Measurements from ENCODE around the gene RPS19BP1.

RPS19BP1 gene

GRCh38 chr22:39530116-39530515 is 2.4 kb downstream of the RPS19BP1 start:
- no peak for TF ChIP-seq CTCF (IDR thresholded peaks at IDR 0.05; ENCODE audit: insufficient read depth, low read length, poor library complexity, severe bottlenecking)
- Histone ChIP-seq H3K36me3 (ENCODE audit: control insufficient read depth, insufficient read depth, low read length) (peaks cover 7% of the 10 kb centered on the region), H3K27me3 (replicated peaks; ENCODE audit: control insufficient read depth, insufficient read depth, low read length) (no peaks in the 10 kb centered on the region), H3K4me3 (replicated peaks; ENCODE audit: low read depth, low read length) (peak overlapping the region; percentile 32)
- no peak for DNase-seq (ENCODE audit: extremely low read depth, insufficient read length)

DNA sequence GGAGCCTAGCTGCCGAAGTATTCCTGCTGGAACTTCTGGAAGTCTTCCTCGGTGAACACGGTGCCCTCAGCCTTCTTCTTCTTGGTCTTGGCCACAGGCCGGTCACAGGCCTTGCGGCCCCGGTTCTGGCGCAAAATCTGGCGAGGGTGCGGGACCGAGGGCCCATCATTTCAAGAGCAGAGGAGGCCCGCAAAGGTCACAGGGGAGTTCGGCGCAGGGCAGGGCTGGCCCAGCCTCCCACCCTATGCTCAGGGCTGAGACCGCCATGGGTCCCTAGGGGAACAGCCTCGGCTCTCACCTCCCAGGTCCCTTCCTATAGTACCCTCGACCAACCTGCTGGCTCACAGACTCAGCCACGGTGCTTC is 3.1 kb downstream of the RPS19BP1 start:
- Histone ChIP-seq H3K4me3 (replicated peaks; ENCODE audit: low read depth, low read length) (peak overlapping the region; percentile 32), H3K27me3 (replicated peaks; ENCODE audit: control insufficient read depth, insufficient read depth, low read length) (no peaks in the 10 kb centered on the region), H3K36me3 (ENCODE audit: control insufficient read depth, insufficient read depth, low read length) (peaks cover 10% of the 10 kb centered on the region)
- TF ChIP-seq CTCF (IDR thresholded peaks at IDR 0.05; ENCODE audit: insufficient read depth, low read length, poor library complexity, severe bottlenecking): no peak
- no peak for DNase-seq (ENCODE audit: extremely low read depth, insufficient read length)

DNA sequence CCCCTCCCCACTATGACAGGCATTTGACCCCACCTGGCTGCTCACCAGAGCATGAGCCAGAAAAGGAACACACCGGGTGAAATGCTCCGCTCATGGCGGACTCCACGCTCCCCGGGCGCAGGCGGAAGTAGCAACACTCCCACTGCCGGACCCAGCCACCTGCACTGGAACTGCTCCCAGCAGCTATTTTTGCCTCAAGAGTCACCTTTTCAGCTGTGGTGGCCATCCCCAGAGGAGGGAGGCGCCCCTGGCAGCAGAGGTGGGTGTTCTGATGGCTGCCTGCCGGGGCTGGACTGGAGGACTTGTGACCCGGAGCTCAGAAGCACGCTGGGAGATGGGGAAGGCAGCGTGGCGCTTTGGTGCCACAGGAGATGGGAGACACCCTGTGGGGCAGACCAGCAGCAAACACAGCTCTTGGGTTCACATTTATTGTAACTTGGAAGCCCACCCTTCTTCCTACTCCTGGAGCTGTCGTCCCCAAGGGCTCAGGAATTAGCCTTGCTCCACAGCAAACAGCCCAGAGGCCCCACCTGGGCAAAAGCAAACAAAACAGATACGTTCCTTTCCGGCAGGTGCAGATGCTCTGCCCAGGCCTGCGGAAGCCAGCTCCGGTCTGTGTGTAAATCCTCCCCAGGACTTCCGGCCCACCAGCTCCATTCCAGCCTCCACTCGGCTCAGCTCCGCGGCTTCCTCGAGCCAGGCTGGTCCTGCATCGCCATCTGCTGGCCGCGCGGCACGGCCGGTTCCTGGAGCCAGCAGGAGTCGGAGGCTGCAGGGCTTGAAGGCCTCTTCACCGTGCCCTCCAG is 3.7 kb downstream of the RPS19BP1 start:
- peak; percentile 99 for TF ChIP-seq CTCF (IDR thresholded peaks at IDR 0.05; ENCODE audit: insufficient read depth, low read length, poor library complexity, severe bottlenecking)
- DNase-seq (ENCODE audit: extremely low read depth, insufficient read length): peak; percentile 95
- peaks cover 16% of the 10 kb centered on the region for H3K36me3 ChIP-seq (ENCODE audit: control insufficient read depth, insufficient read depth, low read length)
- H3K27me3 ChIP-seq (replicated peaks; ENCODE audit: control insufficient read depth, insufficient read depth, low read length): no peaks in the 10 kb centered on the region
- peak overlapping the region; percentile 58 for H3K4me3 ChIP-seq (replicated peaks; ENCODE audit: low read depth, low read length)

DNA sequence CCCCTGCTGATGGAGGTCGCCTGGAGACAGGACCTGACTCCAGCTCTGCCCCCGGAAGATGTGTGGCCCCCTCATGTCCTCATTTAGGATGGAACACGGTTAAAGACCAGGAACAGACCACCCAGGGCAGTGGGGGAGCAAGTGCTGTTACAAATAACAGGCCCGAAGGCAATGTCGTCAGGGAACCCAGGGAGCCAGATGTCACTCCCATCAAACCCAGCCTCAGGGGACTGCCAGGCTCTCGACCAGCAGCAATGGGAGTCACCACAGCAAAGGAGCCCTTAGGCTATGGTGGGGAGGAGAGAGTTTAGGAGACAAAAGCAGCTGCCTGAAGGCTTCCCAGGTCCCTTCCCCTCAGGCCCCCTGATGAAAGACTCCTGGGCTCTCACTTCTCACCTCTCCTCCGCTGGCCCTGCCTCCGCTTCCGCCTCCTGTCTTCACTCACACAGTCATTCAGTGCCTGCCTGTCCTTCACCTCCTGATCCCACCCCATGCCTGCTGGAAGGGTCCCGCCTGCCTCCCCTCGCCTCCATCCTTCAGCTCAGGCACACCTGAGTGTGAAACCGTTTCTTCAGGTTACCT is 4.4 kb downstream of the RPS19BP1 start:
- H3K27me3 ChIP-seq (replicated peaks; ENCODE audit: control insufficient read depth, insufficient read depth, low read length): no peaks in the 10 kb centered on the region
- H3K36me3 ChIP-seq (ENCODE audit: control insufficient read depth, insufficient read depth, low read length): peaks cover 19% of the 10 kb centered on the region
- H3K4me3 ChIP-seq (replicated peaks; ENCODE audit: low read depth, low read length): peak overlapping the region; percentile 58
- TF ChIP-seq CTCF (IDR thresholded peaks at IDR 0.05; ENCODE audit: insufficient read depth, low read length, poor library complexity, severe bottlenecking): no peak
- no peak for DNase-seq (ENCODE audit: extremely low read depth, insufficient read length)

GRCh38 chr22:39527481-39527961 is 5.0 kb downstream of the RPS19BP1 start:
- no peaks in the 10 kb centered on the region for H3K27me3 ChIP-seq (replicated peaks; ENCODE audit: control insufficient read depth, insufficient read depth, low read length)
- no peak for DNase-seq (ENCODE audit: extremely low read depth, insufficient read length)
- H3K4me3 ChIP-seq (replicated peaks; ENCODE audit: low read depth, low read length): no peak overlapping the region
- TF ChIP-seq CTCF (IDR thresholded peaks at IDR 0.05; ENCODE audit: insufficient read depth, low read length, poor library complexity, severe bottlenecking): no peak
- H3K36me3 ChIP-seq (ENCODE audit: control insufficient read depth, insufficient read depth, low read length): peaks cover 26% of the 10 kb centered on the region

Measured in GM06990 (cell line).